ENCODE measurements around the gene FOXF1.

FOXF1 gene

DNA sequence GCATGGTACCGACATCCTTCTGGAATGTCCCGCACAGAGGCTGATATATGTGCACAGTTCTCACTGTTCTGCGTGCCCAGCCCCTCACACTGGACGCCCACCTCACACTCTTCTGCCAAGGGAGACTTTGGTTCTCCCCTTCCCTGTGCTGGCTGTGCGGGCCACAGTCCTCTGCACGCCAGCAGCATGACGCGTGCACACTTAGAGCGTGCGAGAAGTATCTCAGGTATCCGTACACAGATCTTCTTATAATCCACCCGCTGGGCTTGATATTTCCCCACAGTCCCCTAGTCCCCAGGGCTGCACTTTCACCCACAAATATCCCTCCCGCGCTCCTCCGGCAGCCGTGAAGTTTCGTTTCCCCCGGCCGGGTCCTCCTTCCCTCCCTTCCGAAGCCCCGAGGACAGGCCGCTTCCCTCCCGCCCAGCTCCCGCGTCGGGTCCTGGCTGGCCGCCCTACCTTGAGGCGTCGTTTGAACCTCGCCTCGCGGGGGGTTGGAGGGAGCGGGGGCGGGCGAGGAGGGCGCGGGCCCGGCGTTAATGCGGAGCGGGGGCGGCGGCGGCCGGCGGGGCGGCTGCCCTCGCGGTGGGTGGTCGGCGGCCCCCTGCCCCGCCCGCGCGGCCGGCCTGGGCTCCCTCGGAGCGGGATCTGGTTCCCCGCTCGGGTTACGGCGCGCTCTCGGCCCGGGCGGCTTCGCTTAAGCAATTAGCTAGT lies 5.0 kb upstream of the FOXF1 start:
- DNase-seq, result no peak

- no peak for DNase-seq
These were observed 4.1 kb upstream of the FOXF1 start for GRCh38 chr16:86505899-86506864.

- no peak for DNase-seq
These were observed 2.9 kb upstream of the FOXF1 start for GRCh38 chr16:86507173-86508027.

GRCh38 chr16:86508028-86508946 lies 2.0 kb upstream of the FOXF1 start:
- DNase-seq, result no peak

DNA sequence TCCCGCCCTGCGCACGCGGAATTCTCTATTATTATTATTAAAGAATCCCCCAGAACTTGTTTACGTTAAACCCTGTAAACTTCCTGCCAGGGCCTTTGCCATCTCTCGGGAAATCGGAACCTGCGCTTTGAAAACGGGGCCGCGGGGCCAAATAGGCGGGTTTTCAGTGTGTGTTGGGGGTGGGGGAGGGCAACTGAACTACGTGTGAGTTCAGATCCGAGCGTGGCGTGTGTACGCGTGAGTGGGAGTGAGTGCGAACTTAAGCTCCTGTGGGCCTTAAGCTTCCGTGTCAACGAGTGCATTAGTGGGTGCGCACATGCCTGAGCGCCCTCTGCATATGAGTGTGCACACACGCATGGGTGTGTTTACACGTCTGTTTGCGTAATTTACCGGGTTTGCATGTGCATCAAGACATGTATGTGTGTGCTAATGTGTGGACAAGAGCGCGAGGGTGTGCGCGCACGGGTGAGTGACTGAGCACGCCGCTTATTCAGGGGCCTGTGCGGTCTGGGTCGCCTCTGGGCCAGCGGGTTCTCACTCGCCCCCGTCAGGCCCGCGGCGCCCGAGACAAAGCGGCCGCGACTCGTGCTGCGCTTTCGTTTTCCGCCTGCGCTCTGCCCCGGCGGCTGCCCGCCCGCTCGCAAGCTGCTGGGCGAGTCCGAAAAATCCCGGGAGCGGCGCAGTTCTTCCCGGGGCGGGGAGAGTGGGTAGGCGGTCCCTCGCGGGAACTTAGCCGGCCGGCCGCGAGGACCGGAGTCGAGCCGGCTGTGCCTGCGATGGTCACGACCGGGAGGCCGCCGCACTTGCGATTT lies 1.2 kb upstream of the FOXF1 start:
- peak in 1 of 2 experiments; percentile 52 for DNase-seq

- peak in 1 of 2 experiments; percentile 52 for DNase-seq
These were observed 415 bp upstream of the FOXF1 start for GRCh38 chr16:86509759-86510464.

- DNase-seq, result no peak
These were observed 1.2 kb downstream of the FOXF1 start for GRCh38 chr16:86511317-86512161.

- DNase-seq, result no peak
These were observed 2.1 kb downstream of the FOXF1 start for GRCh38 chr16:86512301-86512859.

- no peak for DNase-seq
These were observed 2.6 kb downstream of the FOXF1 start for GRCh38 chr16:86512860-86513470.

GRCh38 chr16:86513471-86514277 lies 3.3 kb downstream of the FOXF1 start:
- DNase-seq, result no peak

DNA sequence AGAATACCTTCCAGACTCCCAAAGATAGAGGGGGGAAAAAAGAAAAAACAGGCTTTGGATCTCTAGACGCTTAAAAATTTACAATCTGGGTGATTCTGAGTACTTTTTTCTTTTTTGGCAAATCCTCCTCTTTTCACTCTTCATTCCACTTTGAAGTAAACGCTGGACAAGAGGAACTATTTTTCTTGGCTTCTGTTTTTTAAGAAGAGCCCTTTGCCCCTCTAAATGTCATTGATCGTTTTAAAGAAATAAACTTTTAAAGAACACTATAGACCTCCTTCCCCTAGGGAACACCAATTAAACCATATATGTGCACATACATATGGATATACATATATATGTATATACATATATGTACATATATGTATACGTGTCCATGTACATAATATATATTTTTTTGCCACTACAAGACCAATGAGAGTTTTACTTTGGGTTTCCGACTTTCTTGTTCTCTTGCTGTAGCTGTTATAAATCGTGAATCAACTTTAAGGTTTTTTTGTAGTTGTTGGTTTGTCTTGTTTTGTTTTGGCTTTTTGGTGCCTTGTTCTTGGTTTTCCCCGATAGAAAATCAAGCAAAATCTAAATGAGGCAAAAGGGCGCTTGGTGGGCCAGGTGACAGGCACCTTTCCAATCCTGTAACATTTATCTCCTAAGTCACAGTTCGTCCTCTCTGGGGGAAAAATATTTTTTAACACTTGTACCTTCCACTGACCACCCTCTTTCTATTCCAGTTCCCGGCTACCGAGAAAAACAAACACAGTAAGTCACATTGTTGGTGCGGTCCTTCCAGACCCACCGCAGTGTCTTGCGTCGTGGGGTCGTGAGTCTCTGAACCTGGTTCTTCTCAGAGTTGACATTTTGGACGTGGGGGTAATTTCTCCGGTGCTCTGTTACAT lies 4.4 kb downstream of the FOXF1 start:
- DNase-seq, result no peak

DNA sequence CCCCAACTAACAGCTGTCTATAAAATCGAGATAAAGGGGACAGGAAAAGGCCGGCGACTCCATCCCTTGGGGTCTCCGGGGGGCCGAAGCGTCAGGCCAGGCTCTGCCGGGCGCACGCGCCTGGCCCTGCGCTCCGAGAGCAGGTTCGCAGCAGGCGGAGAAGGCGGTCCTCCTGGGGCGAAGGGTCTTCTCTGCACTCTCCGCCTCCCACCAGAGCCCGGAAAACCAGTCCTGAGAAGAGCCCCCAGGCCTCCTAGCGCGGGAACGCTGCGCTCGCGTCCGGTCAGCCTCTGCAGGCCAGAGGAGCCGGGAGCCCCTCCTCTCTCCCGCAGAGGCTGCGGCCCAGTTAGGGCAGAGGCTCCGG lies 5.1 kb downstream of the FOXF1 start:
- DNase-seq, result no peak

- no peak for DNase-seq
These were observed 5.7 kb downstream of the FOXF1 start for GRCh38 chr16:86515777-86516622.

- DNase-seq, result no peak
These were observed 6.3 kb downstream of the FOXF1 start for GRCh38 chr16:86516623-86517003.

GRCh38 chr16:86517033-86517432 lies 6.7 kb downstream of the FOXF1 start:
- no peak for DNase-seq
